ENCODE measurements around the gene EMB.

- TF ChIP-seq POLR2A (IDR thresholded peaks at IDR 0.05) (no peak), CTCF (IDR thresholded peaks at IDR 0.05) (no peak), POLR2AphosphoS5 (IDR thresholded peaks at IDR 0.05) (no peak)
Observed at GRCh38 chr5:50463726-50464125, 22.6 kb upstream of the EMB start.
